Smooth muscle cell (in vitro differentiated cells): ENCODE results near the gene CDH13. TPM values are rescaled to one million over a fixed set of nuclear protein-coding genes. Genes with fewer than 3 reads are reported as not detected.

Source experiments
- DNase-seq: peaks from one replicate; lab custom pipeline; 2025; ENCODE audit not compliant: unreplicated experiment; lab: John Stamatoyannopoulos, UW
- H2AFZ ChIP-seq: fragments of 200-600 bp; sonication (generic); 2 replicates; pipeline ENCODE4 v1.6.0; 2016; ENCODE audit warnings: antibody characterized with exemption, low read depth, mild to moderate bottlenecking
- H3F3A ChIP-seq: fragments of 200-600 bp; sonication (generic); 2 replicates; pipeline ENCODE4 v1.6.0; 2017; ENCODE audit warnings: antibody characterized with exemption, low read depth
- H3K27ac ChIP-seq: fragments of 200-600 bp; sonication (generic); 2 replicates; pipeline ENCODE4 v1.5.1; 2016; ENCODE audit warnings: low read depth, mild to moderate bottlenecking
- H3K27me3 ChIP-seq: fragments of 200-600 bp; sonication (generic); 2 replicates; pipeline ENCODE4 v1.6.1; 2016; ENCODE audit warnings: low read depth, mild to moderate bottlenecking
- H3K36me3 ChIP-seq: fragments of 200-600 bp; sonication (generic); 2 replicates; pipeline ENCODE4 v1.5.1; 2016; ENCODE audit warnings: low read depth
- H3K4me1 ChIP-seq: fragments of 200-600 bp; sonication (generic); 2 replicates; pipeline ENCODE4 v1.5.1; 2016; ENCODE audit warnings: low read depth
- H3K4me2 ChIP-seq: fragments of 200-600 bp; sonication (generic); 2 replicates; pipeline ENCODE4 v1.6.0; 2016; ENCODE audit warnings: mild to moderate bottlenecking
- H3K4me3 ChIP-seq: fragments of 200-600 bp; sonication (generic); 2 replicates; pipeline ENCODE4 v1.5.1; 2016; ENCODE audit warnings: mild to moderate bottlenecking
- H3K79me2 ChIP-seq: fragments of 200-600 bp; sonication (generic); 2 replicates; pipeline ENCODE4 v1.6.0; 2016; ENCODE audit warnings: low read depth, mild to moderate bottlenecking
- H3K9ac ChIP-seq: fragments of 200-600 bp; sonication (generic); 2 replicates; pipeline ENCODE4 v1.6.0; 2016; ENCODE audit warnings: low read depth
- H3K9me3 ChIP-seq: fragments of 200-600 bp; sonication (generic); replicated peaks from 2 replicates; pipeline ENCODE4 v1.5.1; 2016; ENCODE audit warnings: low read depth
- H4K20me1 ChIP-seq: fragments of 200-600 bp; sonication (generic); 2 replicates; pipeline ENCODE4 v1.6.0; 2016; ENCODE audit warnings: low read depth
- CTCF ChIP-seq: fragments of 200-600 bp; sonication (generic); IDR thresholded peaks from 2 replicates; pipeline ENCODE4 v1.5.1; 2017; ENCODE audit warnings: borderline replicate concordance, mild to moderate bottlenecking, antibody characterized with exemption; ENCODE audit not compliant: insufficient read depth, poor library complexity, severe bottlenecking
- WGBS: methylation state at CpG from one replicate; pipeline ENCODE4 v1.1.7; 2016; ENCODE audit warnings: low lambda C conversion rate; 5-methylcytosine and 5-hydroxymethylcytosine counted together
- polyA plus RNA-seq: library from polyadenylated mRNA; unstranded; fragments of >200 nt; fragmentation: Nextera tagmentation; extraction: Ambion mirVana; gene quantifications from 2 replicates; pipeline ENCODE4 v1.2.1, GENCODE V29; 2016
- total RNA-seq: library from RNA; depleted of rRNA; stranded (reverse); fragments of >200 nt; gene quantifications from 2 replicates; pipeline ENCODE4 v1.2.3, GENCODE V29; 2014

CDH13 gene
- total and polyA plus RNA-seq, 2 experiments from 2014 or later, result 12.1 to 32.2 TPM

DNA sequence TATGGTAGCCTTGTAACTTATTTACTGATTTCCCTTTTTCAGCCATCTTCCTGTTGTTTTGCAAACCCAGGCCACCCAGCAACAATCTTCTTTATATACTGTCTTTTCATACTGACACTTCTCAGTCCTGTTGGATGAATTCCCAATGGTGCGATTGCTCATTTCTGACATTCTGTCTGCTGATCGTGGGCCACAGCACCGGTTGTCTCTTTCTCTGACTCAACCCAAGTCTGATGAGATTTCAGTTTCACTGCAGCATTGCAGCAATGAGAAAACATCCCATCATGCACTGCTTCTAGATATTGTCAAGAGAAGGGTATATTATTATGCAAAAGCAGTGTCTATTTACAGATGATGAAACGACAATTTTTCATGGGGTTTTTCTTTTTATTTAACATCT, 831.8 kb downstream of the CDH13 start:
- Histone ChIP-seq H3K79me2 (no peaks in the 10 kb centered on the region), H3K9me3 (no peaks in the 10 kb centered on the region), H3K4me2 (no peak overlapping the region), H3K27me3 (peaks cover 8% of the 10 kb centered on the region), H3K4me3 (no peak overlapping the region), H3K36me3 (no peaks in the 10 kb centered on the region), H3K4me1 (no peaks in the 10 kb centered on the region), H3F3A (no peaks in the 10 kb centered on the region), H3K27ac (no peak overlapping the region), H2AFZ (no peak overlapping the region), H3K9ac (no peak overlapping the region), H4K20me1 (no peaks in the 10 kb centered on the region)
- DNase-seq, result no peak
- 76% methylated on average over 4 of the region's 4 CpGs for WGBS
- TF ChIP-seq CTCF, result no peak

DNA sequence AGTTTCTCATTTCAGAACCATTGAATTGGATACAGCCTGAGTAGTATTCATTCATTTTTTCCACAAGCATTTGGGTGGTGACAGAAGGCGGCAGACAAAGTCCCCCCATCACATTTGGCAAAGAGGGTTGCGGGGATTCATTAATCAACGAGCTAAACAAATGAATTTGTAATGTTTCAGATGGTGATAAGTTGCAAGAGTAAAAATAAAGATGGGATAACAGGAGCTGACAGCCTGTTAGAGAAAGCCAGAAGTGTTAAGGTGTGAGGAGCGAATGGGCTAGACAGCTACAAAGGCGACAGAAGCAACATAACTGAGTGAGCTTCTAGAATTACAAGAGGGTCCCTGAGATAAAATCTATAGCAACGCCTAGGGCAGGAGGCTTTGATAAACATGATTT, 838.2 kb downstream of the CDH13 start:
- H3K9ac ChIP-seq, result no peak overlapping the region
- H3K4me2 ChIP-seq, result no peak overlapping the region
- H3K27ac ChIP-seq, result no peak overlapping the region
- 81% methylated on average over 6 of the region's 6 CpGs for WGBS
- no peaks in the 10 kb centered on the region for H3K4me1 ChIP-seq
- no peaks in the 10 kb centered on the region for H3F3A ChIP-seq
- H3K27me3 ChIP-seq, result peaks cover 8% of the 10 kb centered on the region
- H2AFZ ChIP-seq, result no peak overlapping the region
- no peak for DNase-seq
- H3K9me3 ChIP-seq, result no peaks in the 10 kb centered on the region
- no peaks in the 10 kb centered on the region for H3K79me2 ChIP-seq
- no peaks in the 10 kb centered on the region for H3K36me3 ChIP-seq
- no peak for TF ChIP-seq CTCF
- H4K20me1 ChIP-seq, result no peaks in the 10 kb centered on the region
- no peak overlapping the region for H3K4me3 ChIP-seq

DNA sequence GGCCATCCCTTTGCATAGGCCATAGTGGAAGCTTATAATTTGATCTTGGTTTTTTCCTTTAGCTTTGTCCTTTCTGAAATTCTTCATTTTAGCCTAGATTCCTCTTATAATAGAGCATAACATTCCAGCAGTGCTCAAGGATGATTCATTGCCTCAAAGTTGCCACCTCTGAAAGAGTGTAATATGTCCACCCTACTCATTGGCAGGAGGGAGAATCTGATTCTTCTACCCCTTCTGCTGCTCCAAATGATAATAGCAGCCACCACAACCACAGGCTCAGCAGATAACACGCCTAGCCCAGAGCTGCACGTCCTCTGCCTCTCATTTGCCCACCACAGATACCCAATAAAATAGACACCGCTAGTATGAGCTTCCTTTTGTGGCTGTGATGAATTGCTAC, 843.6 kb downstream of the CDH13 start:
- no peak for TF ChIP-seq CTCF
- no peak overlapping the region for H2AFZ ChIP-seq
- no peak for DNase-seq
- H4K20me1 ChIP-seq, result no peaks in the 10 kb centered on the region
- no peaks in the 10 kb centered on the region for H3K9me3 ChIP-seq
- no peaks in the 10 kb centered on the region for H3K36me3 ChIP-seq
- no peak overlapping the region for H3K4me3 ChIP-seq
- no peaks in the 10 kb centered on the region for H3K4me1 ChIP-seq
- WGBS, result 52% methylated on average over 3 of the region's 3 CpGs
- no peaks in the 10 kb centered on the region for H3K27me3 ChIP-seq
- H3F3A ChIP-seq, result no peaks in the 10 kb centered on the region
- no peak overlapping the region for H3K9ac ChIP-seq
- no peaks in the 10 kb centered on the region for H3K79me2 ChIP-seq
- no peak overlapping the region for H3K4me2 ChIP-seq
- H3K27ac ChIP-seq, result no peak overlapping the region

- Histone ChIP-seq H3K27ac (no peak overlapping the region), H3K27me3 (no peaks in the 10 kb centered on the region), H3K4me3 (no peak overlapping the region), H2AFZ (no peak overlapping the region), H3K36me3 (no peaks in the 10 kb centered on the region), H3K79me2 (no peaks in the 10 kb centered on the region), H3K9me3 (no peaks in the 10 kb centered on the region), H4K20me1 (no peaks in the 10 kb centered on the region), H3K4me2 (no peak overlapping the region), H3K4me1 (no peaks in the 10 kb centered on the region), H3K9ac (no peak overlapping the region), H3F3A (no peaks in the 10 kb centered on the region)
- TF ChIP-seq CTCF, result no peak
- WGBS, result 72% methylated on average over 7 of the region's 7 CpGs
- no peak for DNase-seq
Measured at GRCh38 chr16:83472776-83473501, 846.2 kb downstream of the CDH13 start.
